ENCODE measurements around the gene FARP2.

The FARP2 gene

DNA sequence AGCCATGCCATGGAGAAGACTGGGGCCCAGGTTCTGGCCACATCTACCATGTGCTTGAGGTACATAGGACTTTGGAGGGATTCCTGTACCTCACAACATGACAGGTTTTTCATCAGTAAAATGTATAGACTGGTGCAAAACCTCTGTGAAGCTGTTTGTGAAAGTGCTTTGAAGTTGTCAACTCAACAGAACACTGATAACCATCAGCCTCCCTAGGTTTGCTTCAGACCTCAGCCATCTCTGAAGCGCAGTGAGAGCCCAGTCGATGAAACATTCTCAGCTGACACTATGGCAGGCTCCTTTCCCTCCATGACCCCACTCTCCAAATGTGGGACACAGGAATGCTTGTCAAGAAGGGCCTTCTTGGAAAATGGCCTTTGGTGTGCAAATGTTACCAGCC lies 113.7 kb downstream of the FARP2 start:
- H3K4me3 ChIP-seq (ENCODE audit: low read depth, low read length), result no peak overlapping the region
- TF ChIP-seq, protein P1, sequence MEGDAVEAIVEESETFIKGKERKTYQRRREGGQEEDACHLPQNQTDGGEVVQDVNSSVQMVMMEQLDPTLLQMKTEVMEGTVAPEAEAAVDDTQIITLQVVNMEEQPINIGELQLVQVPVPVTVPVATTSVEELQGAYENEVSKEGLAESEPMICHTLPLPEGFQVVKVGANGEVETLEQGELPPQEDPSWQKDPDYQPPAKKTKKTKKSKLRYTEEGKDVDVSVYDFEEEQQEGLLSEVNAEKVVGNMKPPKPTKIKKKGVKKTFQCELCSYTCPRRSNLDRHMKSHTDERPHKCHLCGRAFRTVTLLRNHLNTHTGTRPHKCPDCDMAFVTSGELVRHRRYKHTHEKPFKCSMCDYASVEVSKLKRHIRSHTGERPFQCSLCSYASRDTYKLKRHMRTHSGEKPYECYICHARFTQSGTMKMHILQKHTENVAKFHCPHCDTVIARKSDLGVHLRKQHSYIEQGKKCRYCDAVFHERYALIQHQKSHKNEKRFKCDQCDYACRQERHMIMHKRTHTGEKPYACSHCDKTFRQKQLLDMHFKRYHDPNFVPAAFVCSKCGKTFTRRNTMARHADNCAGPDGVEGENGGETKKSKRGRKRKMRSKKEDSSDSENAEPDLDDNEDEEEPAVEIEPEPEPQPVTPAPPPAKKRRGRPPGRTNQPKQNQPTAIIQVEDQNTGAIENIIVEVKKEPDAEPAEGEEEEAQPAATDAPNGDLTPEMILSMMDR (IDR thresholded peaks at IDR 0.05; ENCODE audit: borderline replicate concordance, insufficient read depth, low read depth, low read length), result no peak

DNA sequence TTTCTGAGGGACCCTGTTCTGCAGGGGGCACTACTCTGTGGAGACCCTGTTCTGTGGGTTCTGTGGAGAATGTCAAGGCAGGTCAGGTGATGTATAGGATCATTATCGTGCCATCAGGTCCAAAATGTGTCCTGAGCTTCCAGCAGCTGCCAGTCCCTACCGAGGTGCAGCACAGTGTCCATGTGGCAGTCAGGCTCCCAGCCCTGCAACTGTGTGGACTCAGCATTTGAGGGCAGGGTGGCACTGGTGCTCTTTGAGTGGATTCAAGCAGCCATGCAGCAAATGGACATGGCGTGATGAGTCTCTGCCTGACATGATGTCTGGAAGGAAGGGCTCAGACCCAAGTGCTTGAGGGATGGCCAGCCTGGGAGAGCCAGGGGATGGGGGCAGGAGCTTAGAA lies 117.3 kb downstream of the FARP2 start:
- no peak overlapping the region for H3K4me3 ChIP-seq (ENCODE audit: low read depth, low read length)
- TF ChIP-seq, protein P1 (IDR thresholded peaks at IDR 0.05; ENCODE audit: borderline replicate concordance, insufficient read depth, low read depth, low read length), result no peak

DNA sequence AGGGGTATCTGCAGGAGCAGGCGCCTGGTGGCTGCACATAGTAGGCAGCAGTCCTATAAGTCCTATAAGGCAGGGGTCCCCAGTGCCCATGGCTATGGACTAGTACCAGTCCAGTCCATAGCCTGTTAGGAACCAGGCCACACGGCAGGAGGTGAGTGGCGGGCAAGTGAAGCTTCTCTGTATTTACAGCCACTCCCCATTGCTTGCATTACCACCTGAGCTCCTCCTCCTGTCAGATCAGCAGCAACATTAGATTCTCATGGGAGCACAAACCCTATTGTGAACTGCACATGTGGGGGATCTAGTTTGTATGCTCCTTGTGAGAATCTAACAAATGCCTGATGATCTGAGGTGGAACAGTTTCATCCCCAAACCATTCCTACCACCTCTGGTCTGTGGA lies 119.2 kb downstream of the FARP2 start:
- TF ChIP-seq, protein P1 (IDR thresholded peaks at IDR 0.05; ENCODE audit: borderline replicate concordance, insufficient read depth, low read depth, low read length), result no peak
- no peak overlapping the region for H3K4me3 ChIP-seq (ENCODE audit: low read depth, low read length)

DNA sequence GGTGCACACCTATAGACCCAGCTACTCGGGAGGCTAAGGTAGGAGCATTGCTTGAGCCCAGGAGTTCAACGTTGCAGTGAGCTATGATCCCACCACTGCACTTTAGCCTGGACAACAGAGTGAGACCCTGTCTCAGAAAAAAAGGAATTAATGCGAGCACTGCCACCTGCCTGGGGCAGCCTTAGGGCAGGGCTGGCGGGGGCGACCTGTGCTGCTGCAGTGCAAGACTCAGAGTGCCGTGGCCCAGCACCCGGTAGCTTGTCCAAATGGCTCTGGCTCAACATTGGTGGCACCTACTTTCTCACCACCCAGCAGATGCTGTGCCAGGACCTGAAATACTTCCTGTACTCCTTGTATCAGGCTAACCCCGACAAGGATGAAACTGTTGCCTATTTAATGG lies 122.1 kb downstream of the FARP2 start:
- TF ChIP-seq, protein P1 (IDR thresholded peaks at IDR 0.05; ENCODE audit: borderline replicate concordance, insufficient read depth, low read depth, low read length), result no peak
- H3K4me3 ChIP-seq (ENCODE audit: low read depth, low read length), result no peak overlapping the region

DNA sequence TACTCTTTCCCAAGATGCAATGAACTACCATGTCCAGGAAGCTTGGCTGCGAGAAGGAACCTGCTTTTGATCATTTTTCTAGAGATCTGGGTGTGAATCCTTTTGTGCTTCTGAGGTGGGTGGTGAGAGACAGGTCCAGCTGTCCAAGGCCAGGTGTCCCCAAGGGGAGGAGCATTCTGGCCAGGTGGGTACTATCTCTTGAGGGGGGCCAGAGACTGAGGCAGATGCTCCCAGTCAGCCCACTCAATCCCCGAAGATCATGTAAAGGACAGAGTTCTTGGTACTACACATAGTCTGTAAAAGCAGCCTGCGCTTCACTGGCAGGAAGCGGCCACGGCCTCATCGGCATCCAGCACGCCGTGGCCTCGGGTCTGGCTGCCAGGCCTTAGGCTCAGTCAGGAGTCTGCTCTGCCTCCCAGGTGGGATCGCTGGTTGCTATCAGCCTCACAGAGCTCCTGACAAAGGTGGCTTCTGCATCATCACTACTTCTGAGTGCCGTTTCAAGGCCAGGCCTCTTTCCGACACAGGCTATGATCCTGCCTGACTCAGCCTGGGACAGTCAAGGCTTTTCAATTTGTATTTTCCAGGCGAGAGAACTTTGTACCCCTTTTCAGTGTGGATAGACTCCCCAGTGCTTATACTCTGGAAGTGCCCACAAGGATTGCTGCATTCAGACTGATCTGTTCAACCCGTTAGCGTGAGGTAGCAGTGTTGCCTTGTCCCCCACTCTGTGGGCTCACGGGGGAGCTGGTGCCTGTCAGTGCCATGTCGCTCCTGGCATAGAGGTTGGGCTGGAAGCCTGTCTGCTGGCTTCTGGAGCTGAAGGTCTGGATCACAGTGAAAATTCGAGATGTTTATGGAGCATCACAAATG lies 123.2 kb downstream of the FARP2 start:
- no peak overlapping the region for H3K4me3 ChIP-seq (ENCODE audit: low read depth, low read length)
- TF ChIP-seq, protein P1 (IDR thresholded peaks at IDR 0.05; ENCODE audit: borderline replicate concordance, insufficient read depth, low read depth, low read length), result no peak

DNA sequence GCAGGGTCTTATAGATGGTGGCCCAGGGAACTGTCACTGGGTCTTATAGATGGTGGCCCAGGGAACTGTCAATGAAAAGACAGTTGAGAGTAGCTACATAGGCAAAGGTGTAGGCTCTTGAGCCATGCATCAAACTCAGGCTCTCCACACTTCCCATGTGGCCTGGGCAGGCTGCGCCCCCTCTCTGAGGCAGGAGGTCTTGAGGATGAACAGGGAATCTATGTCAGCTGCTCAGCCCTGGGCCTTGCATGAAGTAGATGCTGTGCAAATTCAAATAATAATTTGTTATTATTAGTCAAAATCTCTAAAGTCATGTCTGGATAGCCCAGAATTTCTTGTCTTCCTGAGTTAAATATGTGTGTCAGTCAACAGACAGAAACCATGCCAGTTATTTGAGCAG lies 125.6 kb downstream of the FARP2 start:
- TF ChIP-seq, protein P1 (IDR thresholded peaks at IDR 0.05; ENCODE audit: borderline replicate concordance, insufficient read depth, low read depth, low read length), result no peak
- no peak overlapping the region for H3K4me3 ChIP-seq (ENCODE audit: low read depth, low read length)

All from GM12875 (cell line).